ENCODE results near the gene RYR3.

DNA sequence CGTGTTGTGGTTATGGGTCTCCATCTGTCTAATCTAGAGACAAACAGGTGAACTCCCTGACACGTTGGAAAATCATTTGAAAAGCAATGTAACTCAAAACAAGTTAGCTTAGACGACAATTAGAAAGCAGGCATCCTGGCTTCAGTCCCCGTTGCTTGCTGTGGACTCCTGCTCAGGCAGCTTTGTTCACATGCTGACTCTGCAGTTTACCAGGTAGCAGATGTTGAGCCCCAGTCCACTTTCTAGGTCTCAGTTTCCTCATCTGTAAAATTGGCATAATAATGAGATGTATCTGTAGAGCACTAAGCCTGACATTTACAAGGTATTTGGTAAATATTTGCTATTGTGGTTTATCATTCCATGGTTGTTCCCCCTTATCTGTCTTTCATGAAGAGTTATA, 330.3 kb downstream of the RYR3 start:
- TF ChIP-seq POLR2A (IDR thresholded peaks at IDR 0.05) = no peak
- TF ChIP-seq CTCF (IDR thresholded peaks at IDR 0.05) = no peak

All from lower leg skin (tissue), 3 donors.